Measurements from ENCODE around the gene DEUP1. TPM values are rescaled to one million over a fixed set of nuclear protein-coding genes. Genes with fewer than 3 reads are reported as not detected.

Gene DEUP1
- total RNA-seq, 1 donor from 2014 or later, result 0.41 TPM

DNA sequence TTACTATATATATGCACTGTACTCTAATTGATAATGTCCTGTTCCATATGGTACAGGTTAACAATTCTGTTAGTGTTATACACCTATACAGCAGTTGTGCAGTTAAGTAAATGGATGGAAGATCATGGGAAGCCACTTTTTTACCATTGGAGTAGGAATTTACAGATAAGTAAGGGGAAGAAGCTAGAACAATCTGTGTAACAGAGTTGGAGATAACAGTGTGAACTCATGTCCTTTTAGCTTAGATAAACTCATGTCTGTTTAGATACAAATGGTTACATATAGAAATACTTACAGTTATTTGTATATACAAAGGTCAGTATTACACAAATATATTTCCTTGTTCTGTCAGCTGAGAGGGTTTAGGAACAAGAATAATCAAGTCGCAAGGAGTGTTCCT lies 6.8 kb upstream of the DEUP1 start:
- Histone ChIP-seq H3K9ac (ENCODE audit: low read length) (no peak overlapping the region), H3K36me3 (ENCODE audit: insufficient read depth, low read length) (no peaks in the 10 kb centered on the region), H3K9me3 (ENCODE audit: insufficient read depth, low read depth, low read length) (no peaks in the 10 kb centered on the region), H4K20me1 (ENCODE audit: insufficient read depth, low read length) (no peaks in the 10 kb centered on the region), H3K4me3 (ENCODE audit: insufficient read depth, low read depth, low read length) (no peak overlapping the region), H3K4me1 (ENCODE audit: insufficient read depth, low read length) (no peaks in the 10 kb centered on the region), H3K4me2 (ENCODE audit: low read length) (no peak overlapping the region), H3K79me2 (ENCODE audit: insufficient read depth, low read length) (no peaks in the 10 kb centered on the region), H3K27ac (ENCODE audit: low read depth, low read length) (no peak overlapping the region), H3K27me3 (ENCODE audit: insufficient read depth, low read length) (no peaks in the 10 kb centered on the region), H2AFZ (ENCODE audit: low read depth, low read length) (no peak overlapping the region)
- H3K27me3 Mint-ChIP-seq (ENCODE audit: low read depth, unreplicated experiment), result no peaks in the 10 kb centered on the region
- FAIRE-seq (no peak), DNase-seq (ENCODE audit: low read depth) (no peak)
- TF ChIP-seq, protein P1, sequence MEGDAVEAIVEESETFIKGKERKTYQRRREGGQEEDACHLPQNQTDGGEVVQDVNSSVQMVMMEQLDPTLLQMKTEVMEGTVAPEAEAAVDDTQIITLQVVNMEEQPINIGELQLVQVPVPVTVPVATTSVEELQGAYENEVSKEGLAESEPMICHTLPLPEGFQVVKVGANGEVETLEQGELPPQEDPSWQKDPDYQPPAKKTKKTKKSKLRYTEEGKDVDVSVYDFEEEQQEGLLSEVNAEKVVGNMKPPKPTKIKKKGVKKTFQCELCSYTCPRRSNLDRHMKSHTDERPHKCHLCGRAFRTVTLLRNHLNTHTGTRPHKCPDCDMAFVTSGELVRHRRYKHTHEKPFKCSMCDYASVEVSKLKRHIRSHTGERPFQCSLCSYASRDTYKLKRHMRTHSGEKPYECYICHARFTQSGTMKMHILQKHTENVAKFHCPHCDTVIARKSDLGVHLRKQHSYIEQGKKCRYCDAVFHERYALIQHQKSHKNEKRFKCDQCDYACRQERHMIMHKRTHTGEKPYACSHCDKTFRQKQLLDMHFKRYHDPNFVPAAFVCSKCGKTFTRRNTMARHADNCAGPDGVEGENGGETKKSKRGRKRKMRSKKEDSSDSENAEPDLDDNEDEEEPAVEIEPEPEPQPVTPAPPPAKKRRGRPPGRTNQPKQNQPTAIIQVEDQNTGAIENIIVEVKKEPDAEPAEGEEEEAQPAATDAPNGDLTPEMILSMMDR (IDR thresholded peaks at IDR 0.05; ENCODE audit: insufficient read depth, low read depth, low read length), result no peak
- no peak for TF ChIP-seq EZH2 (IDR thresholded peaks at IDR 0.05; ENCODE audit: insufficient read depth, low read length)
- peaks cover 9% of the 10 kb centered on the region for H3K9me3 Mint-ChIP-seq (ENCODE audit: unreplicated experiment)
- H3K4me1 Mint-ChIP-seq (ENCODE audit: low read depth, unreplicated experiment), result no peaks in the 10 kb centered on the region
- no peaks in the 10 kb centered on the region for H3K36me3 Mint-ChIP-seq (ENCODE audit: low read depth, unreplicated experiment)
- no peak overlapping the region for H3K27ac Mint-ChIP-seq (ENCODE audit: unreplicated experiment)
- H3K4me3 Mint-ChIP-seq (ENCODE audit: unreplicated experiment), result no peak overlapping the region

DNA sequence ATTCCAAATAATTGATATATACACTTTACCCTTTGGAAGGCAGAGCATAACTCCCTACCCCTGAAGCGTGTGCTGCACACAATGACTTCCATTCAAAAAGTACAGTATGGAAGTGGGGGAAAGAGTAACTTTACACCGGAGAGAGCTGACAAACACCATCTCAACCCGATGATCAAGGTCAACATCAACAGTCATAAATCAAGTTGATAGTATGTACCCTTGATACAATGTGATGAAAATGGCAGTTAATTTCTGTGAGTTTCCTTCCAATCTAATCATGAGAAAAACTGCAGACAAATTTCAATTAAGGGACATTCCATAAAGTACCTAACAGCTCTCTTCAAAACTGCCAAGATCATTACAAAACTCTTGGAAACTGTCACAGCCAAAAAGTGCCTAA lies 6.0 kb upstream of the DEUP1 start:
- peaks cover 2% of the 10 kb centered on the region for H3K9me3 Mint-ChIP-seq (ENCODE audit: unreplicated experiment)
- H3K4me3 ChIP-seq (ENCODE audit: insufficient read depth, low read depth, low read length), result no peak overlapping the region
- H3K27me3 ChIP-seq (ENCODE audit: insufficient read depth, low read length), result no peaks in the 10 kb centered on the region

DNA sequence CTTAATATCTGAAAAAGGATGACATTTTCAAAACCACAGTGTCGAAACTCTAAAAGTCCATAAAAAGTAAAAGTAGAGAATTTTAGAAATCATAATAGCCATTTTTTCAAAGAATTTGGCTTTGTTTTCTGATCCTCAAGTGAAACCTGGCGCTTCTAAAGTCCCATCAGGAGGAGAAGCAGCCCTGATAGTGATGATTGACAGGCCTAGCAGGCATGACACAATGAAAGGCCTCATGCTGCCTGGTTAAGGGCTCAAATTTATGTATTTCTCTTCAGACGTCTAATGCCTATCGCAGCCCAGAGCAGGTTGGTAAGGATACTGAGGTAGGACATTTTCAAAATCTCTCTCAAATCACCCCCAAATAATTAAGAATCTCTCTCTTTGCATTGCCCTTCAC lies 3.9 kb upstream of the DEUP1 start:
- Mint-ChIP-seq H3K4me3 (ENCODE audit: unreplicated experiment) (no peak overlapping the region), H3K27ac (ENCODE audit: unreplicated experiment) (no peak overlapping the region), H3K36me3 (ENCODE audit: low read depth, unreplicated experiment) (no peaks in the 10 kb centered on the region), H3K27me3 (ENCODE audit: low read depth, unreplicated experiment) (peaks cover 10% of the 10 kb centered on the region), H3K9me3 (ENCODE audit: unreplicated experiment) (no peaks in the 10 kb centered on the region), H3K4me1 (ENCODE audit: low read depth, unreplicated experiment) (no peaks in the 10 kb centered on the region)
- H3K9ac ChIP-seq (ENCODE audit: low read length), result no peak overlapping the region
- H3K36me3 ChIP-seq (ENCODE audit: insufficient read depth, low read length), result no peaks in the 10 kb centered on the region
- H3K27ac ChIP-seq (ENCODE audit: low read depth, low read length), result no peak overlapping the region
- H4K20me1 ChIP-seq (ENCODE audit: insufficient read depth, low read length), result no peaks in the 10 kb centered on the region
- no peaks in the 10 kb centered on the region for H3K79me2 ChIP-seq (ENCODE audit: insufficient read depth, low read length)
- DNase-seq (ENCODE audit: low read depth) (no peak), FAIRE-seq (no peak)
- peaks cover 3% of the 10 kb centered on the region for H3K27me3 ChIP-seq (ENCODE audit: insufficient read depth, low read length)
- H3K9me3 ChIP-seq (ENCODE audit: insufficient read depth, low read depth, low read length), result no peaks in the 10 kb centered on the region
- H3K4me1 ChIP-seq (ENCODE audit: insufficient read depth, low read length), result peaks cover 3% of the 10 kb centered on the region
- no peak for TF ChIP-seq EZH2 (IDR thresholded peaks at IDR 0.05; ENCODE audit: insufficient read depth, low read length)
- TF ChIP-seq, protein P1 (IDR thresholded peaks at IDR 0.05; ENCODE audit: insufficient read depth, low read depth, low read length), result no peak
- H3K4me2 ChIP-seq (ENCODE audit: low read length), result no peak overlapping the region
- no peak overlapping the region for H2AFZ ChIP-seq (ENCODE audit: low read depth, low read length)
- no peak overlapping the region for H3K4me3 ChIP-seq (ENCODE audit: insufficient read depth, low read depth, low read length)

More for the DNA sequence above, 6.0 kb upstream of the DEUP1 start:
- no peaks in the 10 kb centered on the region for H3K79me2 ChIP-seq (ENCODE audit: insufficient read depth, low read length)
- DNase-seq (ENCODE audit: low read depth) (no peak), FAIRE-seq (no peak)
- Mint-ChIP-seq H3K4me3 (ENCODE audit: unreplicated experiment) (no peak overlapping the region), H3K4me1 (ENCODE audit: low read depth, unreplicated experiment) (no peaks in the 10 kb centered on the region), H3K27me3 (ENCODE audit: low read depth, unreplicated experiment) (peaks cover under 1% of the 10 kb centered on the region), H3K36me3 (ENCODE audit: low read depth, unreplicated experiment) (no peaks in the 10 kb centered on the region), H3K27ac (ENCODE audit: unreplicated experiment) (no peak overlapping the region)
- no peaks in the 10 kb centered on the region for H3K4me1 ChIP-seq (ENCODE audit: insufficient read depth, low read length)
- H3K36me3 ChIP-seq (ENCODE audit: insufficient read depth, low read length), result no peaks in the 10 kb centered on the region
- H3K9me3 ChIP-seq (ENCODE audit: insufficient read depth, low read depth, low read length), result no peaks in the 10 kb centered on the region
- no peak for TF ChIP-seq EZH2 (IDR thresholded peaks at IDR 0.05; ENCODE audit: insufficient read depth, low read length)
- TF ChIP-seq, protein P1 (IDR thresholded peaks at IDR 0.05; ENCODE audit: insufficient read depth, low read depth, low read length), result no peak
- H2AFZ ChIP-seq (ENCODE audit: low read depth, low read length), result no peak overlapping the region
- H3K4me2 ChIP-seq (ENCODE audit: low read length), result no peak overlapping the region
- H3K9ac ChIP-seq (ENCODE audit: low read length), result no peak overlapping the region
- no peaks in the 10 kb centered on the region for H4K20me1 ChIP-seq (ENCODE audit: insufficient read depth, low read length)
- H3K27ac ChIP-seq (ENCODE audit: low read depth, low read length), result no peak overlapping the region
